GM19043 (cell line): ENCODE results near the gene COQ5.

Source experiments
- ATAC-seq: cut with Tn5 transposase; IDR thresholded peaks from one replicate; pipeline ENCODE4 v1.9.1; 2021; ENCODE audit warnings: low read depth; ENCODE audit not compliant: unreplicated experiment

The COQ5 gene

GRCh38 chr12:120485961-120486881, 42.7 kb downstream of the COQ5 start:
- ATAC-seq, result no peak

GRCh38 chr12:120483621-120484020, 45.3 kb downstream of the COQ5 start:
- ATAC-seq, result no peak

GRCh38 chr12:120481022-120481767, 47.8 kb downstream of the COQ5 start:
- ATAC-seq, result no peak

- no peak for ATAC-seq
Measured at GRCh38 chr12:120480211-120480610, 48.7 kb downstream of the COQ5 start.

GRCh38 chr12:120479458-120479857, 49.5 kb downstream of the COQ5 start:
- no peak for ATAC-seq

GRCh38 chr12:120475643-120476042, 53.3 kb downstream of the COQ5 start:
- ATAC-seq, result no peak

GRCh38 chr12:120474616-120474960, 54.4 kb downstream of the COQ5 start:
- no peak for ATAC-seq

- ATAC-seq, result no peak
Measured at GRCh38 chr12:120473807-120474615, 54.9 kb downstream of the COQ5 start.

GRCh38 chr12:120472521-120472920, 56.4 kb downstream of the COQ5 start:
- no peak for ATAC-seq

- ATAC-seq, result peak; percentile 17
Measured at GRCh38 chr12:120470150-120470784, 58.7 kb downstream of the COQ5 start.

GRCh38 chr12:120469450-120470149, 59.4 kb downstream of the COQ5 start, which contains the start of gene SRSF9:
TSS of gene SRSF9 (minus strand) at chr12:120469748. CDS start at chr12:120469609, 139 bp downstream.
- ATAC-seq, result peak; percentile 62

- peak; percentile 17 for ATAC-seq
Measured at GRCh38 chr12:120468821-120469449, 60.0 kb downstream of the COQ5 start.

- ATAC-seq, result no peak
Measured at GRCh38 chr12:120468325-120468820, 60.6 kb downstream of the COQ5 start.

- ATAC-seq, result no peak
Measured at GRCh38 chr12:120467439-120467838, 61.5 kb downstream of the COQ5 start.

- ATAC-seq, result no peak
Measured at GRCh38 chr12:120466560-120467315, 62.2 kb downstream of the COQ5 start.

- no peak for ATAC-seq
Measured at GRCh38 chr12:120465756-120466155, 63.2 kb downstream of the COQ5 start.

- ATAC-seq, result no peak
Measured at GRCh38 chr12:120463712-120464111, 65.2 kb downstream of the COQ5 start.

- ATAC-seq, result no peak
Measured at GRCh38 chr12:120462099-120462640, 66.8 kb downstream of the COQ5 start.
